ENCODE measurements around the gene SMURF1.

Gene SMURF1

GRCh38 chr7:99021941-99022560 lies 121.9 kb downstream of the SMURF1 start:
- TF ChIP-seq CTCF (IDR thresholded peaks at IDR 0.05), result no peak
- peak overlapping the region; percentile 74 for H3K27ac Mint-ChIP-seq
- DNase-seq, result no peak
- peaks cover 3% of the 10 kb centered on the region for H3K27me3 Mint-ChIP-seq (ENCODE audit: low read depth, poor library complexity)
- no peak overlapping the region for H3K4me3 Mint-ChIP-seq
- peaks cover 78% of the 10 kb centered on the region for H3K36me3 Mint-ChIP-seq (ENCODE audit: low read depth)
- peaks cover under 1% of the 10 kb centered on the region for H3K4me1 Mint-ChIP-seq
- peaks cover under 1% of the 10 kb centered on the region for H3K9me3 Mint-ChIP-seq

DNA sequence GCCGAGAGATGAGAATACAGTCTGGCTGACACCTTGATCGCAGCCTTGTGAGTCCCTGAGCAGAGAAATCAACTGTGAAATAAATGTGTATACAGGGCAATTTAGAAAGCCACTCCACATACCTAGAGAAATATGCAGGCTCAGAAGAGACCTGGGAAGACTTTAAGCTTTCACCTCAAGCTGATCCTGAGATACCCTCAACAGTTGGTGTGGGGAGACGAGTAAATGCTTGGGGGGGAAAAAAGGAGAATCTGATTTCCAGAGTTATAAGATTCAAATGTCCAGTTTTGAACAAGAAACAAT lies 123.5 kb downstream of the SMURF1 start:
- peaks cover 86% of the 10 kb centered on the region for H3K36me3 Mint-ChIP-seq (ENCODE audit: low read depth)
- no peak for DNase-seq
- H3K27ac Mint-ChIP-seq, result no peak overlapping the region

DNA sequence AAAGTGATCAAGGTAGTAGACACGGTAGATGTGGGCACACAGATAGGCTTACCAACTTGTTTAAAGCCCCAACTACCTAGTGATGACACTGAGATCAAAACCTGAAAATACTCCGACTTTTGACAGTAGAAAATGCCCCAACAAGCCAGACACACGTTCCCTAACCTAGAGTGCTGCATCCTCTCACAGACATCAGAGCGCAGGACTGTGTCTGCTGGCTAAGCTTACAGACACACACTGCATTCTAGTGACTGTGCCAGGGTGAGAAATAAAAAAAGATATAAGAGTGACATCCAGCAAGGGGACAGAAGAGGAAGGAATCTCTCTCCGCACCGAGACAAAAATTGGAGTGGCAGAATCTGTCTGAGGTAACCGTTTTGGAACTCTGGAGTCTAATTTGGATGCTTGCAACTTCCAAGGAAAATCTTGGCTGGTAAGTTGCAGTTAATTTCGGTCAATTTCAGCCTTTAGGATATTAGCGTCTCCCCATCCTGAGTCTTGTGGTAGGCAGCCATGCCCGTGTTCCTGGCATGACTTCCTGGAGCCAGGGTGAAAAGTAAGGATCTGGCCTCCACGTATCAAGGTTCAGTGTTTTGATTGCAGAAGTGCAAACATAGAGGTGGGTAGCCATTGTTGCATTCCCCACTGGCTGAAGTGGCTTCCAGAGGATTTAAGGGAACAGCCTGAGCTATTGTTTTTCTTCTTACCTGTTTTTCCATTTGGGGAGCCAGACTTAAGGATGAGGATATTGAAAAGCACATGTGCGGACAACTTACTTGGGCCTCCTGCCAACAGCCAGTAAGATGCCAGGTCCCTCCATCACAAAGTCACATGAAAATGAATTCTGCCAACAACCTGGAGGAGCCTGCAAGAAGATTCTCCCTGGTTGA lies 124.1 kb downstream of the SMURF1 start:
- peaks cover 91% of the 10 kb centered on the region for H3K36me3 Mint-ChIP-seq (ENCODE audit: low read depth)
- no peak overlapping the region for H3K4me3 Mint-ChIP-seq

More for the DNA sequence above, 123.5 kb downstream of the SMURF1 start:
- no peaks in the 10 kb centered on the region for H3K4me1 Mint-ChIP-seq
- no peak for TF ChIP-seq CTCF (IDR thresholded peaks at IDR 0.05)
- H3K27me3 Mint-ChIP-seq (ENCODE audit: low read depth, poor library complexity), result peaks cover 3% of the 10 kb centered on the region
- H3K4me3 Mint-ChIP-seq, result no peak overlapping the region
- H3K9me3 Mint-ChIP-seq, result peaks cover 11% of the 10 kb centered on the region

DNA sequence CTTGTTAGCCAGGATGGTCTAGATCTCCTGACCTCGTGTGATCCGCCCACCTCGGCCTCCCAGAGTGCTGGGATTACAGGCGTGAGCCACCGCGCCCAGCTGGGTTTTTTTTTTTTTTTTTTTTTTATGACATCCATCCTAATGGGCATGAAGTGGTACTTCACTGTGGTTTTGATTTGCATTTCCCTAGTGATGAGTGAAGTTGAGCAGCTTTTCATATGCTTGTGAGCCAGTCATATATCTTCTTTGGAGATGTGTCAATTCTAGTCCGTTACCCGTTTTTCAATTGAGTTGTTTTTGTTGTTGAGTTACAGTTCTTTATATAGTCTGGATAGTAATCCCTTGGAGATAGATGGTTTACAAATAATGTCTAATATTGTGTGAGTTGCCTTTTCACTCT lies 127.7 kb downstream of the SMURF1 start:
- H3K27me3 Mint-ChIP-seq (ENCODE audit: low read depth, poor library complexity), result peaks cover 3% of the 10 kb centered on the region
- peaks cover 97% of the 10 kb centered on the region for H3K36me3 Mint-ChIP-seq (ENCODE audit: low read depth)
- no peak overlapping the region for H3K27ac Mint-ChIP-seq
- TF ChIP-seq CTCF (IDR thresholded peaks at IDR 0.05), result no peak
- peaks cover 11% of the 10 kb centered on the region for H3K9me3 Mint-ChIP-seq
- no peaks in the 10 kb centered on the region for H3K4me1 Mint-ChIP-seq
- no peak overlapping the region for H3K4me3 Mint-ChIP-seq
- DNase-seq, result no peak

More for the DNA sequence above, 124.1 kb downstream of the SMURF1 start:
- H3K9me3 Mint-ChIP-seq, result peaks cover 11% of the 10 kb centered on the region
- H3K4me1 Mint-ChIP-seq, result no peaks in the 10 kb centered on the region
- TF ChIP-seq CTCF (IDR thresholded peaks at IDR 0.05), result no peak
- DNase-seq, result no peak
- H3K27ac Mint-ChIP-seq, result no peak overlapping the region
- H3K27me3 Mint-ChIP-seq (ENCODE audit: low read depth, poor library complexity), result peaks cover 3% of the 10 kb centered on the region

GRCh38 chr7:99014113-99014985 lies 129.6 kb downstream of the SMURF1 start:
- no peak for DNase-seq
- H3K36me3 Mint-ChIP-seq (ENCODE audit: low read depth), result peaks cover 90% of the 10 kb centered on the region
- H3K4me1 Mint-ChIP-seq, result no peaks in the 10 kb centered on the region
- TF ChIP-seq CTCF (IDR thresholded peaks at IDR 0.05), result no peak
- H3K4me3 Mint-ChIP-seq, result no peak overlapping the region
- H3K9me3 Mint-ChIP-seq, result peaks cover 11% of the 10 kb centered on the region
- no peak overlapping the region for H3K27ac Mint-ChIP-seq
- peaks cover 3% of the 10 kb centered on the region for H3K27me3 Mint-ChIP-seq (ENCODE audit: low read depth, poor library complexity)
